HUES6 (cell line): ENCODE measurements around the gene SOCS3.
A peak's percentile ranks its signal among the peaks of the same experiment; 100 is the strongest.

Experiments
- H3K27ac ChIP-seq: 2 replicates; pipeline ENCODE4 v1.7.0; 2013; ENCODE audit warnings: low read depth, mild to moderate bottlenecking, low read length, inconsistent platforms
- H3K27me3 ChIP-seq: 2 replicates; pipeline ENCODE4 v1.6.1; 2013; ENCODE audit warnings: low read length; ENCODE audit not compliant: control insufficient read depth, insufficient read depth
- H3K36me3 ChIP-seq: 2 replicates; pipeline ENCODE4 v1.6.1; 2013; ENCODE audit warnings: low read length; ENCODE audit not compliant: control insufficient read depth, insufficient read depth
- H3K4me1 ChIP-seq: 2 replicates; pipeline ENCODE4 v1.6.1; 2013; ENCODE audit warnings: low read length; ENCODE audit not compliant: control insufficient read depth, insufficient read depth
- H3K4me3 ChIP-seq: 2 replicates; pipeline ENCODE4 v1.5.1; 2013; ENCODE audit warnings: low read depth, low read length
- H3K9ac ChIP-seq: one replicate; pipeline ENCODE4 v1.6.1; 2013; ENCODE audit warnings: mild to moderate bottlenecking, low read length
- H3K9me3 ChIP-seq: 2 replicates; pipeline ENCODE4 v1.6.1; 2013; ENCODE audit warnings: low read depth, low read length; ENCODE audit not compliant: control insufficient read depth, insufficient read depth

Gene SOCS3

GRCh38 chr17:78347453-78347852 lies 12.4 kb downstream of the SOCS3 start:
- Histone ChIP-seq H3K4me3 (no peak overlapping the region), H3K9ac (no peak overlapping the region), H3K27ac (no peak overlapping the region), H3K27me3 (peaks cover 26% of the 10 kb centered on the region; the same call in 1 of the 2 replicates), H3K4me1 (peaks cover 29% of the 10 kb centered on the region), H3K9me3 (no peaks in the 10 kb centered on the region), H3K36me3 (no peaks in the 10 kb centered on the region)

- Histone ChIP-seq H3K27me3 (peaks cover 32% of the 10 kb centered on the region; the same call in 1 of the 2 replicates), H3K27ac (no peak overlapping the region), H3K4me3 (no peak overlapping the region), H3K9me3 (no peaks in the 10 kb centered on the region), H3K9ac (no peak overlapping the region), H3K4me1 (peaks cover 24% of the 10 kb centered on the region), H3K36me3 (no peaks in the 10 kb centered on the region)
Observed at GRCh38 chr17:78346605-78347250, 13.1 kb downstream of the SOCS3 start.

GRCh38 chr17:78345791-78346494 lies 13.9 kb downstream of the SOCS3 start:
- Histone ChIP-seq H3K9ac (no peak overlapping the region), H3K36me3 (no peaks in the 10 kb centered on the region), H3K4me3 (no peak overlapping the region), H3K27me3 (peaks cover 36% of the 10 kb centered on the region; the same call in 1 of the 2 replicates), H3K9me3 (no peaks in the 10 kb centered on the region), H3K4me1 (peaks cover 18% of the 10 kb centered on the region), H3K27ac (no peak overlapping the region)

- Histone ChIP-seq H3K4me1 (peaks cover 18% of the 10 kb centered on the region), H3K4me3 (no peak overlapping the region), H3K27me3 (peaks cover 41% of the 10 kb centered on the region; the same call in 1 of the 2 replicates), H3K9me3 (no peaks in the 10 kb centered on the region), H3K27ac (no peak overlapping the region), H3K9ac (no peak overlapping the region), H3K36me3 (no peaks in the 10 kb centered on the region)
Observed at GRCh38 chr17:78345172-78345571, 14.7 kb downstream of the SOCS3 start.

- H3K27ac ChIP-seq = no peak overlapping the region
- peaks cover 41% of the 10 kb centered on the region; the same call in 1 of the 2 replicates for H3K27me3 ChIP-seq
- peaks cover 18% of the 10 kb centered on the region for H3K4me1 ChIP-seq
- H3K9me3 ChIP-seq = no peaks in the 10 kb centered on the region
- no peaks in the 10 kb centered on the region for H3K36me3 ChIP-seq
- no peak overlapping the region for H3K4me3 ChIP-seq
- H3K9ac ChIP-seq = no peak overlapping the region
Observed at GRCh38 chr17:78344666-78345065, 15.2 kb downstream of the SOCS3 start.

- no peaks in the 10 kb centered on the region for H3K9me3 ChIP-seq
- H3K27me3 ChIP-seq = peaks cover 41% of the 10 kb centered on the region; the same call in 1 of the 2 replicates
- H3K36me3 ChIP-seq = no peaks in the 10 kb centered on the region
- H3K27ac ChIP-seq = no peak overlapping the region
- no peak overlapping the region for H3K9ac ChIP-seq
- peaks cover 20% of the 10 kb centered on the region for H3K4me1 ChIP-seq
- H3K4me3 ChIP-seq = no peak overlapping the region
Observed at GRCh38 chr17:78343543-78344201, 16.2 kb downstream of the SOCS3 start.

- Histone ChIP-seq H3K27ac (no peak overlapping the region), H3K4me1 (peaks cover 23% of the 10 kb centered on the region), H3K4me3 (no peak overlapping the region), H3K27me3 (peaks cover 39% of the 10 kb centered on the region; the same call in 1 of the 2 replicates), H3K9ac (peak overlapping the region; percentile 8), H3K36me3 (no peaks in the 10 kb centered on the region), H3K9me3 (no peaks in the 10 kb centered on the region)
Observed at GRCh38 chr17:78343187-78343542, 16.7 kb downstream of the SOCS3 start.

- Histone ChIP-seq H3K27ac (no peak overlapping the region), H3K36me3 (no peaks in the 10 kb centered on the region), H3K9ac (no peak overlapping the region), H3K9me3 (no peaks in the 10 kb centered on the region), H3K4me1 (peaks cover 24% of the 10 kb centered on the region), H3K27me3 (peaks cover 36% of the 10 kb centered on the region; the same call in 1 of the 2 replicates), H3K4me3 (peak overlapping the region; percentile 55)
Observed at GRCh38 chr17:78342449-78343186, 17.3 kb downstream of the SOCS3 start.

GRCh38 chr17:78341559-78342448 lies 18.1 kb downstream of the SOCS3 start:
- no peak overlapping the region for H3K27ac ChIP-seq
- peaks cover 25% of the 10 kb centered on the region for H3K4me1 ChIP-seq
- H3K9ac ChIP-seq = peak overlapping the region; percentile 45
- H3K27me3 ChIP-seq = peaks cover 36% of the 10 kb centered on the region; the same call in 1 of the 2 replicates
- H3K4me3 ChIP-seq = peak overlapping the region; percentile 55
- no peaks in the 10 kb centered on the region for H3K36me3 ChIP-seq
- no peaks in the 10 kb centered on the region for H3K9me3 ChIP-seq
